ENCODE results near the gene CHRM2.

CHRM2 gene

GRCh38 chr7:136964347-136964746 is 95.9 kb downstream of the CHRM2 start:
- DNase-seq: no peak

GRCh38 chr7:136966825-136967224 is 98.4 kb downstream of the CHRM2 start:
- no peak for DNase-seq

- DNase-seq: no peak
Observed at GRCh38 chr7:136969761-136970160, 101.3 kb downstream of the CHRM2 start.

GRCh38 chr7:136971776-136972175 is 103.3 kb downstream of the CHRM2 start:
- no peak for DNase-seq

GRCh38 chr7:136976504-136977251 is 108.2 kb downstream of the CHRM2 start:
- DNase-seq: no peak

- DNase-seq: no peak
Observed at GRCh38 chr7:136993377-136993776, 124.9 kb downstream of the CHRM2 start.

- DNase-seq: peak; percentile 9
Observed at GRCh38 chr7:136997735-136998134, 129.3 kb downstream of the CHRM2 start.

GRCh38 chr7:136998495-136998894 is 130.0 kb downstream of the CHRM2 start:
- no peak for DNase-seq

GRCh38 chr7:137000621-137001020 is 132.2 kb downstream of the CHRM2 start:
- DNase-seq: no peak

- DNase-seq: peak; percentile 19
Observed at GRCh38 chr7:137001041-137001440, 132.6 kb downstream of the CHRM2 start.

GRCh38 chr7:137001478-137001877 is 133.0 kb downstream of the CHRM2 start:
- no peak for DNase-seq

GRCh38 chr7:137003086-137003485 is 134.6 kb downstream of the CHRM2 start:
- peak; percentile 76 for DNase-seq

GRCh38 chr7:137003566-137003965 is 135.1 kb downstream of the CHRM2 start:
- DNase-seq: no peak

GRCh38 chr7:137005873-137006272 is 137.4 kb downstream of the CHRM2 start:
- no peak for DNase-seq

GRCh38 chr7:137006293-137006692 is 137.8 kb downstream of the CHRM2 start:
- DNase-seq: peak; percentile 42

GRCh38 chr7:137007001-137007694 is 138.7 kb downstream of the CHRM2 start:
- DNase-seq: peak; percentile 17

- no peak for DNase-seq
Observed at GRCh38 chr7:137009404-137009803, 141.0 kb downstream of the CHRM2 start.

- DNase-seq: no peak
Observed at GRCh38 chr7:137015015-137015414, 146.6 kb downstream of the CHRM2 start.

- DNase-seq: peak; percentile 20
Observed at GRCh38 chr7:137017221-137017620, 148.8 kb downstream of the CHRM2 start.

GRCh38 chr7:137018468-137018867 is 150.0 kb downstream of the CHRM2 start:
- no peak for DNase-seq

- no peak for DNase-seq
Observed at GRCh38 chr7:137020351-137020750, 151.9 kb downstream of the CHRM2 start.

GRCh38 chr7:137025469-137026175 is 157.2 kb downstream of the CHRM2 start:
- DNase-seq: peak; percentile 52

- DNase-seq: no peak
Observed at GRCh38 chr7:137026176-137026500, 157.7 kb downstream of the CHRM2 start.

- DNase-seq: peak; percentile 48
Observed at GRCh38 chr7:137032436-137032835, 164.0 kb downstream of the CHRM2 start.
